ENCODE data around the gene VPS26C.

Gene VPS26C

GRCh38 chr21:37231249-37231645, 35.9 kb downstream of the VPS26C start:
- Histone ChIP-seq H4K20me1 (ENCODE audit: control insufficient read depth, insufficient read depth, low read depth, low read length) (no peaks in the 10 kb centered on the region), H3K27ac (ENCODE audit: low read depth, low read length) (no peak overlapping the region), H3K9me3 (ENCODE audit: control insufficient read depth, insufficient read depth, low read length) (no peaks in the 10 kb centered on the region), H3K4me3 (ENCODE audit: low read length) (no peak overlapping the region), H3K4me1 (ENCODE audit: control insufficient read depth, low read length) (no peaks in the 10 kb centered on the region), H3K9me2 (replicated peaks; ENCODE audit: control insufficient read depth, low read length) (no peaks in the 10 kb centered on the region), H3K79me2 (ENCODE audit: control insufficient read depth, low read length) (peaks cover 66% of the 10 kb centered on the region), H3F3A (ENCODE audit: control insufficient read depth, insufficient read depth) (0 out of 2 replicates have a peak, but pooled peaks cover 4% of the 10 kb centered on the region), H3K27me3 (ENCODE audit: control insufficient read depth, low read length) (no peaks in the 10 kb centered on the region), H3K4me2 (ENCODE audit: low read length) (no peak overlapping the region), H3K36me3 (ENCODE audit: control insufficient read depth, low read length) (peaks cover 78% of the 10 kb centered on the region)
- no peak for TF ChIP-seq CTCF (IDR thresholded peaks at IDR 0.05; ENCODE audit: low read depth, low read length, poor library complexity, severe bottlenecking)
- no peak for TF ChIP-seq EZH2phosphoT487 (IDR thresholded peaks at IDR 0.05; ENCODE audit: borderline replicate concordance, low read length)

GRCh38 chr21:37230632-37231248, 36.4 kb downstream of the VPS26C start:
- peaks cover 67% of the 10 kb centered on the region for H3K79me2 ChIP-seq (ENCODE audit: control insufficient read depth, low read length)
- no peak for TF ChIP-seq CTCF (IDR thresholded peaks at IDR 0.05; ENCODE audit: low read depth, low read length, poor library complexity, severe bottlenecking)
- TF ChIP-seq EZH2phosphoT487 (IDR thresholded peaks at IDR 0.05; ENCODE audit: borderline replicate concordance, low read length): no peak
- H3K27ac ChIP-seq (ENCODE audit: low read depth, low read length): no peak overlapping the region
- H3K4me1 ChIP-seq (ENCODE audit: control insufficient read depth, low read length): no peaks in the 10 kb centered on the region
- H3K9me3 ChIP-seq (ENCODE audit: control insufficient read depth, insufficient read depth, low read length): no peaks in the 10 kb centered on the region
- no peaks in the 10 kb centered on the region for H4K20me1 ChIP-seq (ENCODE audit: control insufficient read depth, insufficient read depth, low read depth, low read length)
- no peaks in the 10 kb centered on the region for H3K9me2 ChIP-seq (replicated peaks; ENCODE audit: control insufficient read depth, low read length)
- 0 out of 2 replicates have a peak, but pooled peaks cover 4% of the 10 kb centered on the region for H3F3A ChIP-seq (ENCODE audit: control insufficient read depth, insufficient read depth)
- H3K4me2 ChIP-seq (ENCODE audit: low read length): no peak overlapping the region
- H3K27me3 ChIP-seq (ENCODE audit: control insufficient read depth, low read length): no peaks in the 10 kb centered on the region
- H3K36me3 ChIP-seq (ENCODE audit: control insufficient read depth, low read length): peaks cover 80% of the 10 kb centered on the region
- H3K4me3 ChIP-seq (ENCODE audit: low read length): no peak overlapping the region

- Histone ChIP-seq H4K20me1 (ENCODE audit: control insufficient read depth, insufficient read depth, low read depth, low read length) (no peaks in the 10 kb centered on the region), H3K27me3 (ENCODE audit: control insufficient read depth, low read length) (no peaks in the 10 kb centered on the region), H3K9me3 (ENCODE audit: control insufficient read depth, insufficient read depth, low read length) (no peaks in the 10 kb centered on the region), H3K4me1 (ENCODE audit: control insufficient read depth, low read length) (peaks cover 7% of the 10 kb centered on the region), H3K79me2 (ENCODE audit: control insufficient read depth, low read length) (peaks cover 82% of the 10 kb centered on the region), H3K4me3 (ENCODE audit: low read length) (no peak overlapping the region), H3F3A (ENCODE audit: control insufficient read depth, insufficient read depth) (0 out of 2 replicates have a peak, but pooled peaks cover 4% of the 10 kb centered on the region), H3K36me3 (ENCODE audit: control insufficient read depth, low read length) (peaks cover 93% of the 10 kb centered on the region), H3K4me2 (ENCODE audit: low read length) (no peak overlapping the region), H3K9me2 (replicated peaks; ENCODE audit: control insufficient read depth, low read length) (no peaks in the 10 kb centered on the region), H3K27ac (ENCODE audit: low read depth, low read length) (no peak overlapping the region)
- TF ChIP-seq CTCF (IDR thresholded peaks at IDR 0.05; ENCODE audit: low read depth, low read length, poor library complexity, severe bottlenecking) (no peak), EZH2phosphoT487 (IDR thresholded peaks at IDR 0.05; ENCODE audit: borderline replicate concordance, low read length) (no peak)
These were observed 39.1 kb downstream of the VPS26C start for GRCh38 chr21:37228003-37228400.
